Osteocyte (in vitro differentiated cells): ENCODE results near the gene FAM83F. TPM values are rescaled to one million over a fixed set of nuclear protein-coding genes. Genes with fewer than 3 reads are reported as not detected.

Experiments
- DNase-seq: peaks from one replicate; pipeline ENCODE4 v3.0.0; 2021; ENCODE audit warnings: mixed read lengths; ENCODE audit not compliant: unreplicated experiment; ENCODE audit errors: extremely low spot score
- H3K27ac Mint-ChIP-seq: one replicate; pipeline ENCODE4 v1.8.0; 2021; ENCODE audit warnings: mild to moderate bottlenecking, mixed read lengths; ENCODE audit not compliant: unreplicated experiment
- H3K27me3 Mint-ChIP-seq: one replicate; pipeline ENCODE4 v1.8.0; 2021; ENCODE audit warnings: mixed read lengths; ENCODE audit not compliant: unreplicated experiment
- H3K36me3 Mint-ChIP-seq: one replicate; pipeline ENCODE4 v1.8.0; 2021; ENCODE audit warnings: mixed read lengths; ENCODE audit not compliant: unreplicated experiment
- H3K4me1 Mint-ChIP-seq: one replicate; pipeline ENCODE4 v1.8.0; 2021; ENCODE audit warnings: mixed read lengths; ENCODE audit not compliant: unreplicated experiment
- H3K4me3 Mint-ChIP-seq: one replicate; pipeline ENCODE4 v1.8.0; 2021; ENCODE audit warnings: mild to moderate bottlenecking, moderate library complexity, mixed read lengths; ENCODE audit not compliant: unreplicated experiment
- H3K9me3 Mint-ChIP-seq: one replicate; pipeline ENCODE4 v1.8.0; 2021; ENCODE audit warnings: mixed read lengths; ENCODE audit not compliant: unreplicated experiment
- total RNA-seq: library from RNA; stranded (reverse); gene quantifications from 2 replicates; pipeline ENCODE4 v1.2.1, GENCODE V29; 2021
- TF ChIP-seq, protein P1 (sequence below): fragments of 200-600 bp; sonication (generic); IDR thresholded peaks from 2 replicates; pipeline ENCODE4 v1.5.0; 2021; ENCODE audit warnings: antibody characterized with exemption, mild to moderate bottlenecking, moderate library complexity

The FAM83F gene
- total RNA-seq, 1 donor from 2014 or later: not detected

DNA sequence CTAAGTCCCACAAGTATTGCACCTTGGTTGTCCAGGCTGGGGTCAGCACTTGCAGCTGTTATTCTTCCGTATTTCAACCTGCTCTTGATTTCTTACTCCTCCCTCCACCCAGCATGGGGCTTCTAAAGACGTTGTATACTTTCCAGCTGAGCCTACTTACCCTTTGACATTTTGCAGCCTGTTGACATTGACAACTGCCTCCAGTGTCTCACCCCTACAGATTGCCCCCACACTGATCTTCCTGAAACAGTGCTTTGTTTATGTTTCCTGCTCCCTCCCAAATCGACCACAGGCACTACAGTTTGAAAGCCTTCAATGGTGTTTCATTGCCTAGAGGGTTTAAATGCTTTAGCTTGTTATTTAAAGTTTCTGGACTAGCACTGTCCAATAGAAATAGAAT is 56.6 kb downstream of the FAM83F start:
- H3K27ac Mint-ChIP-seq: peak overlapping the region; percentile 32
- no peak for DNase-seq
- no peaks in the 10 kb centered on the region for H3K9me3 Mint-ChIP-seq
- no peak overlapping the region for H3K4me3 Mint-ChIP-seq
- TF ChIP-seq, protein P1, sequence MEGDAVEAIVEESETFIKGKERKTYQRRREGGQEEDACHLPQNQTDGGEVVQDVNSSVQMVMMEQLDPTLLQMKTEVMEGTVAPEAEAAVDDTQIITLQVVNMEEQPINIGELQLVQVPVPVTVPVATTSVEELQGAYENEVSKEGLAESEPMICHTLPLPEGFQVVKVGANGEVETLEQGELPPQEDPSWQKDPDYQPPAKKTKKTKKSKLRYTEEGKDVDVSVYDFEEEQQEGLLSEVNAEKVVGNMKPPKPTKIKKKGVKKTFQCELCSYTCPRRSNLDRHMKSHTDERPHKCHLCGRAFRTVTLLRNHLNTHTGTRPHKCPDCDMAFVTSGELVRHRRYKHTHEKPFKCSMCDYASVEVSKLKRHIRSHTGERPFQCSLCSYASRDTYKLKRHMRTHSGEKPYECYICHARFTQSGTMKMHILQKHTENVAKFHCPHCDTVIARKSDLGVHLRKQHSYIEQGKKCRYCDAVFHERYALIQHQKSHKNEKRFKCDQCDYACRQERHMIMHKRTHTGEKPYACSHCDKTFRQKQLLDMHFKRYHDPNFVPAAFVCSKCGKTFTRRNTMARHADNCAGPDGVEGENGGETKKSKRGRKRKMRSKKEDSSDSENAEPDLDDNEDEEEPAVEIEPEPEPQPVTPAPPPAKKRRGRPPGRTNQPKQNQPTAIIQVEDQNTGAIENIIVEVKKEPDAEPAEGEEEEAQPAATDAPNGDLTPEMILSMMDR: no peak
- H3K4me1 Mint-ChIP-seq: peaks cover 28% of the 10 kb centered on the region
- peaks cover 3% of the 10 kb centered on the region for H3K27me3 Mint-ChIP-seq
- peaks cover 3% of the 10 kb centered on the region for H3K36me3 Mint-ChIP-seq

DNA sequence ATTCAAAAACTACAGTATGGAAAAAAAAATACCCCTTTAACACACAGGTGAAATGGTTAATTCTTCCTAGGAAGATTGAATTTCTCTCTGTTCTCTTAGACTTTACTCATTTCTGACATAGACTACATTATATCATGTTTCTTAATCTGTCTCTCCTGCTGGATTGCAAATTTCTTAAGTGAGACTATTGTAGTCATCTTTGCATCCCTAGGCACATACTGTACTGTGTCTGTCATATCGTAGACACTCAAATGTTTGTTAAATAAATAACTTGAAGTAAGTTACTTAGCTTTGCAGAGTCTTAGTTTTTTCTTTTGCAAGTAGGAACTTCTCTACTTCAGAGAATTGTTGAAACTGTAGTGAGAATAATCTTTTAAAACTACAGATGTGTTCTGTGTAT is 58.7 kb downstream of the FAM83F start:
- TF ChIP-seq, protein P1: no peak
- H3K27ac Mint-ChIP-seq: no peak overlapping the region

DNA sequence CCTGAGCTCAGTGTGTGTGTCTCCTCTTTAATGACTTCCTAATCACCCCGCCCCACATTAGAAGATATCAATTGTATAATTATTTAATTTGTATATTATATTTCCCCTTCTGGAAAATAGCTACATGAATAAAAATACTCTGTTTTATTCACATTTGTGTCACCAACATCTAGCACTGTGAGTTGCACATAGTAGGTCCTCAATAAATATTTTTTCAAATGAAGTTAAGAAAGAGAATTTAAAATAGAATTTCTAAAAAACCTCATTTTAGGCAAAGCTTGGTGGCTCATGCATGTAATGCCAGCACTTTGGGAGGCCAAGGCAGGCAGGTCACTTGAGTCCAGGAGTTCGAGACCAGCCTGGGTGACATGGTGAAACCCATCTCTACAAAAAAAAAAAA is 59.7 kb downstream of the FAM83F start:
- TF ChIP-seq, protein P1: no peak
- Mint-ChIP-seq H3K4me1 (peaks cover 29% of the 10 kb centered on the region), H3K27ac (no peak overlapping the region), H3K9me3 (no peaks in the 10 kb centered on the region), H3K36me3 (peaks cover 5% of the 10 kb centered on the region), H3K4me3 (no peak overlapping the region), H3K27me3 (peaks cover 3% of the 10 kb centered on the region)
- DNase-seq: no peak

More for the DNA sequence above, 58.7 kb downstream of the FAM83F start:
- DNase-seq: no peak
- Mint-ChIP-seq H3K9me3 (no peaks in the 10 kb centered on the region), H3K4me3 (no peak overlapping the region), H3K36me3 (peaks cover 3% of the 10 kb centered on the region), H3K4me1 (peaks cover 27% of the 10 kb centered on the region), H3K27me3 (peaks cover 3% of the 10 kb centered on the region)

DNA sequence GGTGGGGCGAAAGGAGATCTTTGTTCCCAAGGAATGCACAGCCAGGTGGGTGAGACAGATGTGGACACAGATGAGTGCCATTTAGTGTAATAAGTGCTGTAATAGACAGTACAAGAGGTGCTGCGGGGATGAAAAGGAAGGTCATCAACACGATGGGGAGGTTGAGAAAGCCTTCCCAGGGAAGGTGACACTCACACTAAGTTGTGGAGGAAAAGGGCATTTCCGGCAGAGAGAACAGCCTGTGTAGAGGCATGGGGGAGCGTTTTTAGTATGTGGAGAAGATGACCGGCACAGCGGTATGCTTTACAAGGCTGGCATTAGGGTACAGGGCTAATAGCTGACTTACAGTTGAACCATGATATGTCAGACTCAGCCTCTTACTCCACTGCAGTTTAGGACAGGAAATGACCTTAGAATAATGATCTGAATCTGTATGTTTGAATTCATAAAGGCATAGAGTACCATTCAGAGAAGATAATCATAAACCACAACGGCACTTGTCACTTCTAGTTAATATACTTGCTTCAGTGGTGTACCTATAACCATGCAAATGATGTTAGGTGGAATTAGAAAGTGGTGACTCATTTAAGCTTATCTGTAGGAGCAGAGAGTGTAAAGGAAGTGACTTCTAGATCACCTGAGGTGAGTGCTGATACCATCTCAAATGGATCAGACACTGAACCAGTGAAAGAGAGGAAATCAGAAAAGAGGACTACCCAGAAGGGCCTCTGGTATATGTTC is 60.6 kb downstream of the FAM83F start:
- peaks cover 5% of the 10 kb centered on the region for H3K36me3 Mint-ChIP-seq
- H3K27me3 Mint-ChIP-seq: peaks cover 3% of the 10 kb centered on the region
- TF ChIP-seq, protein P1: no peak
- no peak for DNase-seq
- no peak overlapping the region for H3K4me3 Mint-ChIP-seq
- no peak overlapping the region for H3K27ac Mint-ChIP-seq
- H3K9me3 Mint-ChIP-seq: no peaks in the 10 kb centered on the region
- H3K4me1 Mint-ChIP-seq: peaks cover 29% of the 10 kb centered on the region

DNA sequence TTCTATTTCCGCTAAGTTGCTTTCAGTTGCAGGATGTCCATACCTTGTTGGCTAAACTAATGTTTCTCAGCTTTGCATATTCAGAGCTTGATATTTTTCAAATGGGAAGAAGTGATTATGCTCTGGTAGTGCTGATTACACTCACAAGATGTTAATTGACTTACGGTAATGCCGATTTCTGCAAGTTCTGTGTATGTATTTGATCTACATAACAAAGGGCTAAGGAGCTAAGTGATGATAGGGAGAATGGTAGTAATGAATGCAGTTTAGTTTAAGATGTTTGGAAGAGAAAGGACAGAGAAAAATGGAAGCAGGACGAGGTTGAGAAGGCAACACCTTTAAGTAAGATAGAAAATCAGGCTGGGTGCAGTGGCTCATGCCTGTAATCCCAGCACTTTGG is 61.4 kb downstream of the FAM83F start:
- H3K4me1 Mint-ChIP-seq: peaks cover 26% of the 10 kb centered on the region
- H3K4me3 Mint-ChIP-seq: no peak overlapping the region
- TF ChIP-seq, protein P1: no peak
- H3K36me3 Mint-ChIP-seq: peaks cover 5% of the 10 kb centered on the region
- no peaks in the 10 kb centered on the region for H3K9me3 Mint-ChIP-seq
- DNase-seq: no peak
- peaks cover 3% of the 10 kb centered on the region for H3K27me3 Mint-ChIP-seq
- H3K27ac Mint-ChIP-seq: no peak overlapping the region
